ENCODE measurements around the gene WDFY2. TPM values are rescaled to one million over a fixed set of nuclear protein-coding genes. Genes with fewer than 3 reads are reported as not detected.

WDFY2 gene
- total RNA-seq, 1 donor from 2014 or later: 4.5 TPM

DNA sequence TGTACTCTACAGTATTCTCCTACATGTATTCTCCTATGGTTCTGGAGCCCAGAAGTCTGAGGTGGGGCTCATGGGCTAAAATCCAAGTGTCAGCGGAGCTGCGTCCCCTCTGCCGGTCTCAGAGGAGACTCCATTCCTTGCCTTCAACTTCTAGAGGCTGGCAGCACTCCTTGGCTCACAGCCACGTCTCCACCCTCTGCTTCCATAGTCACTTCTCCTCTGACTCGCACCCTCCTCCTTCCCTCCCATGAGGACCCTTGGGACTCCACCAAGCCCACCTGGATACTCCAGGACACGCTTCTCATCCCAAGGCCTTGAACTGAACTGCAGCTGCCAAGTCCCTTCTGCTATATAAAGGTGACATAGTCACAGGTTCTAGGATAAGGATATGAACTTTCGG, 191.9 kb downstream of the WDFY2 start:
- no peak for DNase-seq
- H3K27me3 ChIP-seq (ENCODE audit: low read depth): no peaks in the 10 kb centered on the region
- TF ChIP-seq, protein P1, sequence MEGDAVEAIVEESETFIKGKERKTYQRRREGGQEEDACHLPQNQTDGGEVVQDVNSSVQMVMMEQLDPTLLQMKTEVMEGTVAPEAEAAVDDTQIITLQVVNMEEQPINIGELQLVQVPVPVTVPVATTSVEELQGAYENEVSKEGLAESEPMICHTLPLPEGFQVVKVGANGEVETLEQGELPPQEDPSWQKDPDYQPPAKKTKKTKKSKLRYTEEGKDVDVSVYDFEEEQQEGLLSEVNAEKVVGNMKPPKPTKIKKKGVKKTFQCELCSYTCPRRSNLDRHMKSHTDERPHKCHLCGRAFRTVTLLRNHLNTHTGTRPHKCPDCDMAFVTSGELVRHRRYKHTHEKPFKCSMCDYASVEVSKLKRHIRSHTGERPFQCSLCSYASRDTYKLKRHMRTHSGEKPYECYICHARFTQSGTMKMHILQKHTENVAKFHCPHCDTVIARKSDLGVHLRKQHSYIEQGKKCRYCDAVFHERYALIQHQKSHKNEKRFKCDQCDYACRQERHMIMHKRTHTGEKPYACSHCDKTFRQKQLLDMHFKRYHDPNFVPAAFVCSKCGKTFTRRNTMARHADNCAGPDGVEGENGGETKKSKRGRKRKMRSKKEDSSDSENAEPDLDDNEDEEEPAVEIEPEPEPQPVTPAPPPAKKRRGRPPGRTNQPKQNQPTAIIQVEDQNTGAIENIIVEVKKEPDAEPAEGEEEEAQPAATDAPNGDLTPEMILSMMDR (IDR thresholded peaks at IDR 0.05; ENCODE audit: borderline replicate concordance): no peak
- H3K27ac ChIP-seq (replicated peaks): no peak overlapping the region
- no peak overlapping the region for H3K4me3 ChIP-seq
- H3K9me3 ChIP-seq (replicated peaks): no peaks in the 10 kb centered on the region
- peaks cover 7% of the 10 kb centered on the region for H3K4me1 ChIP-seq
- intact Hi-C loops (cut with micrococcal nuclease): no loop called here
- H3K36me3 ChIP-seq: peaks cover 7% of the 10 kb centered on the region

DNA sequence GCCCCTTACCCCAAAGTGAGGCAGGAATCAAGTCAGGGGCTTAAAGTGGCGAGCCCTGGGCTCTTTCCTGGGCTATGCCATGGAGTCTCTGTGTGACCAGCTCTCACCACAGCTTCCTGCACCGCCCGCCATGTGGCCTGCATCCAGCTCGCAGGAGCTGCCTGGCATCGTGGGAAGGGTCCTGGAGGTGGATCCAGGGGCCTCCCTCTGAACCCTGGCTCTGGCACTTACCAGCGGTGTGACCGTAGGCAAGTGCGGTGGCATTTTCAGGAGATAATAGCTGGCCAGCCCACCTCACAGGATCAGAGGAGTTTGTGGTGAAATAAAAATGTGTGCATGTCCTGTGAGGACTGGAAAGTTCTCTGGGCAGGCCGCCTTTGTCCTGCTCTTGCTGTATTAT, 193.7 kb downstream of the WDFY2 start:
- DNase-seq: no peak
- no peaks in the 10 kb centered on the region for H3K9me3 ChIP-seq (replicated peaks)
- H3K4me1 ChIP-seq: peaks cover 9% of the 10 kb centered on the region
- intact Hi-C loops (cut with micrococcal nuclease): no loop called here
- TF ChIP-seq, protein P1 (IDR thresholded peaks at IDR 0.05; ENCODE audit: borderline replicate concordance): no peak
- H3K27me3 ChIP-seq (ENCODE audit: low read depth): no peaks in the 10 kb centered on the region
- no peak overlapping the region for H3K27ac ChIP-seq (replicated peaks)
- peaks cover 7% of the 10 kb centered on the region for H3K36me3 ChIP-seq
- H3K4me3 ChIP-seq: no peak overlapping the region

DNA sequence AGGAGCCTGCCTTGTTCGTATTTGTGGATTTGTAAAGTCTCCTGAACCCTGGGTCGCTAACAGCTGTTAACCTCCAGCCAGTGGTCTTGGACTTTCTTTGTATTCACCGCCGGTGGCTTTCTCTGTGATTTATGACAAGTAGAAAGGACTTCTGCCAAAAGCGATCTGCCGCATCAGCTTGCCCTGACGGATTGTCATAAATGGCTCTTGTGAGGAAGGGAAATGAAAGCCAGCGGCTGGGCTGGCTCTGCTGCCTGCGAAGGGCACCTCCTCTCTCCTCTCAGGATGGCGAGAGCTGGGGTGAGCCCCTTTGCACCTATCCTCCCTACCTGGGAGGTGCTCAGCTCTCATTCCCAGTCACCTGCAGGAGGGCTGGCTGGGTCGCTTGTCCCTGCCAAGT, 194.1 kb downstream of the WDFY2 start:
- no peak overlapping the region for H3K27ac ChIP-seq (replicated peaks)
- H3K27me3 ChIP-seq (ENCODE audit: low read depth): no peaks in the 10 kb centered on the region
- TF ChIP-seq, protein P1 (IDR thresholded peaks at IDR 0.05; ENCODE audit: borderline replicate concordance): no peak
- H3K4me1 ChIP-seq: peaks cover 9% of the 10 kb centered on the region
- H3K4me3 ChIP-seq: no peak overlapping the region
- DNase-seq: no peak
- H3K36me3 ChIP-seq: peaks cover 5% of the 10 kb centered on the region
- no peaks in the 10 kb centered on the region for H3K9me3 ChIP-seq (replicated peaks)
- intact Hi-C loops (cut with micrococcal nuclease): no loop called here

DNA sequence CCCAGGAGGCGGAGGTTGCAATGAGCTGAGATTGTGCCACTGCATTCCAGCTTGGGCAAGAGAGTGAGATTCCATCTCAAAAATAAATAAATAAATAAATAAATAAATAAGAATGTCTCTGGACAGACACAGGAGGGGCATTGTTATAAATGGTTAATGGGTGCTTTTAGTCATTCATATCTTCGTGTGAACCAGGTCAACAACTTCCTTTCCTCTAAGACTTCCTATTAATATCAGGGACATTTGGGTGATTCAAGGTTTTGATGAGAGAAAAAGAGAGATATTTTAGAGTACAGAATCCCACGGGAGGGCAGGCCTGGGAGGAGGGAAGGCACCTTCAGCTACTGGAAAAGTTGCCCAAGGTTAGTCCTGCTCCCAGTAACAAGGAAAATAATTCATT, 195.8 kb downstream of the WDFY2 start:
- no peak overlapping the region for H3K4me3 ChIP-seq
- TF ChIP-seq, protein P1 (IDR thresholded peaks at IDR 0.05; ENCODE audit: borderline replicate concordance): no peak
- H3K4me1 ChIP-seq: peaks cover 9% of the 10 kb centered on the region
- DNase-seq: no peak
- intact Hi-C loops (cut with micrococcal nuclease): no loop called here
- no peak overlapping the region for H3K27ac ChIP-seq (replicated peaks)
- H3K36me3 ChIP-seq: no peaks in the 10 kb centered on the region
- no peaks in the 10 kb centered on the region for H3K9me3 ChIP-seq (replicated peaks)
- H3K27me3 ChIP-seq (ENCODE audit: low read depth): no peaks in the 10 kb centered on the region

DNA sequence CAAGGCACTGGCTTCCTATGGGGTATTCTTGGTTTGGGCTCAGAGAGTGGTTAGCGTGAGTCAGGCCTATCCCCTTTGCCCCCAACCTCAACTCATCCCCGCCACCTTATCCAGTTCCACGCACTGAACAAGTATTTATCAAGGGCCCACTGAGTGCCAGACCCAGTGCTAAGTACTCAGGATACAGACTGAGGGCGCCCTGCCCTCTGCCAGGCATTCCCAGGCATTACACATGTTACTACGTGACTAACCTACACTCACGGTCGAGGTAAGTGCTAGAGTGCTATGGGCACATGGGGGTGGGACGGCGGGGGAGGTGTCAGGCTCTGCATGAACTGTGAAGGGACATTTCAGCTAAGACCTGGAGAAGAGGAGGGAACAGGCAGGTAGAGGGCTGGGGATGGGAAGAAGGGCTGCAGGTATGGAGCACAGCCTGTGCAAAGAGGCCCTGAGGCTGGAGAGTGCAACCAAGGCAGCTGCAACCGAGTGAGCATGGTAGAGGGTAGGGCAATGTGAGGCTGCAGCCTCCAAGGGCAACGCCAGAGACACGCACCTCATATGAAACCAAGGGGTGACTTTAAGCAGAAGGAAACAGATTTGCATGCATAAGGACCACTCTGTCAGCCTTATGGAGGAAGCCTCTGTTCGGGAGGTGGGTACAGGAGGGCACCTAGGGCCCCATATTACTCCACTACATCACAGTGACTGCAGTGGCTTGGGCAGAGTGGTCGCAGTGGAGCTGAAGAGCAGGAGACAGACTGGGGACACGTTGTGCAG, 197.2 kb downstream of the WDFY2 start:
- H3K27ac ChIP-seq (replicated peaks): no peak overlapping the region
- intact Hi-C loops (cut with micrococcal nuclease): no loop called here
- H3K27me3 ChIP-seq (ENCODE audit: low read depth): no peaks in the 10 kb centered on the region

More for the DNA sequence above, 197.2 kb downstream of the WDFY2 start:
- Histone ChIP-seq H3K4me3 (no peak overlapping the region), H3K9me3 (replicated peaks) (no peaks in the 10 kb centered on the region), H3K4me1 (peaks cover 21% of the 10 kb centered on the region), H3K36me3 (no peaks in the 10 kb centered on the region)
- no peak for DNase-seq
- TF ChIP-seq, protein P1 (IDR thresholded peaks at IDR 0.05; ENCODE audit: borderline replicate concordance): peak; percentile 41

Data from left ventricle myocardium inferior (tissue), 1 donor.